H9 (cell line): ENCODE measurements around the gene CMSS1. TPM values are rescaled to one million over a fixed set of nuclear protein-coding genes. Genes with fewer than 3 reads are reported as not detected.

Experiments used
- DNase-seq: peaks from one replicate; pipeline ENCODE4 v3.0.0-alpha.2; 2017
- H2AFZ ChIP-seq: one replicate; pipeline ENCODE4 v1.6.1; 2013; ENCODE audit warnings: mild to moderate bottlenecking, low read length, control low read depth, moderate library complexity
- H2AK5ac ChIP-seq: 2 replicates; pipeline ENCODE4 v1.6.1; 2013; ENCODE audit warnings: low read length, control low read depth, mixed read lengths; ENCODE audit not compliant: insufficient read length
- H2BK120ac ChIP-seq: one replicate; pipeline ENCODE4 v1.6.1; 2013; ENCODE audit warnings: low read depth, mild to moderate bottlenecking, low read length, control low read depth, inconsistent platforms; ENCODE audit not compliant: poor library complexity, severe bottlenecking
- H2BK12ac ChIP-seq: 2 replicates; pipeline ENCODE4 v1.6.1; 2013; ENCODE audit warnings: low read length, control low read depth, mixed read lengths, low read depth; ENCODE audit not compliant: insufficient read length
- H2BK15ac ChIP-seq: 2 replicates; pipeline ENCODE4 v1.6.1; 2013; ENCODE audit warnings: low read depth, low read length, control low read depth
- H2BK20ac ChIP-seq: one replicate; pipeline ENCODE4 v1.6.1; 2013; ENCODE audit warnings: low read depth, mild to moderate bottlenecking, low read length, control low read depth, inconsistent platforms; ENCODE audit not compliant: poor library complexity, severe bottlenecking
- H2BK5ac ChIP-seq: 2 replicates; pipeline ENCODE4 v1.6.1; 2013; ENCODE audit warnings: low read length, control low read depth, mixed read lengths; ENCODE audit not compliant: insufficient read length
- H3K14ac ChIP-seq: 2 replicates; pipeline ENCODE4 v1.6.1; 2013; ENCODE audit warnings: low read length, control low read depth; ENCODE audit not compliant: insufficient read depth
- H3K18ac ChIP-seq: 2 replicates; pipeline ENCODE4 v1.6.1; 2013; ENCODE audit warnings: low read depth, mild to moderate bottlenecking, mixed read lengths, low read length, control low read depth; ENCODE audit not compliant: insufficient read length
- H3K23ac ChIP-seq: 2 replicates; pipeline ENCODE4 v1.6.1; 2013; ENCODE audit warnings: low read length, control low read depth, mixed read lengths, low read depth; ENCODE audit not compliant: insufficient read length
- H3K23me2 ChIP-seq: 2 replicates; pipeline ENCODE4 v1.6.1; 2013; ENCODE audit warnings: low read depth, mild to moderate bottlenecking, mixed read lengths, low read length, control low read depth; ENCODE audit not compliant: insufficient read length, poor library complexity, severe bottlenecking
- H3K27ac ChIP-seq: 2 replicates; pipeline ENCODE4 v1.5.1; 2013; ENCODE audit warnings: low read length, control low read depth, mixed read lengths, low read depth; ENCODE audit not compliant: insufficient read length
- H3K27me3 ChIP-seq: 2 replicates; pipeline ENCODE4 v1.6.1; 2013; ENCODE audit warnings: low read length, control low read depth, inconsistent platforms; ENCODE audit not compliant: insufficient read depth
- H3K4ac ChIP-seq: 2 replicates; pipeline ENCODE4 v1.6.1; 2013; ENCODE audit warnings: low read depth, mild to moderate bottlenecking, control low read depth, inconsistent platforms, low read length, moderate library complexity
- H3K4me1 ChIP-seq: 2 replicates; pipeline ENCODE4 v1.6.1; 2013; ENCODE audit warnings: low read length, control low read depth, inconsistent platforms; ENCODE audit not compliant: insufficient read depth
- H3K4me2 ChIP-seq: 2 replicates; pipeline ENCODE4 v1.6.1; 2013; ENCODE audit warnings: low read length, control low read depth, mixed read lengths; ENCODE audit not compliant: insufficient read length, insufficient read depth
- H3K56ac ChIP-seq: 2 replicates; pipeline ENCODE4 v1.6.1; 2013; ENCODE audit warnings: low read depth, mild to moderate bottlenecking, mixed read lengths, low read length, control low read depth; ENCODE audit not compliant: insufficient read length
- H3K79me1 ChIP-seq: 2 replicates; pipeline ENCODE4 v1.6.1; 2013; ENCODE audit warnings: low read depth, mild to moderate bottlenecking, moderate library complexity, low read length, control low read depth, inconsistent platforms; ENCODE audit not compliant: insufficient read depth, poor library complexity, severe bottlenecking
- H3K79me2 ChIP-seq: 2 replicates; pipeline ENCODE4 v1.6.1; 2013; ENCODE audit warnings: low read length, control low read depth, inconsistent platforms; ENCODE audit not compliant: insufficient read depth
- H3K9ac ChIP-seq: 2 replicates; pipeline ENCODE4 v1.6.1; 2013; ENCODE audit warnings: low read length, control low read depth, mixed read lengths; ENCODE audit not compliant: insufficient read length; ENCODE audit errors: extremely low read depth
- H3K9me3 ChIP-seq: one replicate; pipeline ENCODE4 v1.6.1; 2013; ENCODE audit warnings: low read depth, low read length, inconsistent platforms; ENCODE audit not compliant: control insufficient read depth
- H3T11ph ChIP-seq: one replicate; pipeline ENCODE4 v1.6.1; 2013; ENCODE audit warnings: mild to moderate bottlenecking, low read length, control low read depth, inconsistent platforms
- H4K20me1 ChIP-seq: one replicate; pipeline ENCODE4 v1.6.1; 2013; ENCODE audit not compliant: control insufficient read depth, insufficient read length, insufficient read depth
- H4K5ac ChIP-seq: 2 replicates; pipeline ENCODE4 v1.6.1; 2013; ENCODE audit warnings: low read depth, mild to moderate bottlenecking, mixed read lengths, low read length, control low read depth; ENCODE audit not compliant: insufficient read length
- H4K8ac ChIP-seq: replicated peaks from 2 replicates; pipeline ENCODE4 v1.6.1; 2013; ENCODE audit warnings: low read length, control low read depth, mixed read lengths, low read depth; ENCODE audit not compliant: insufficient read length
- H4K91ac ChIP-seq: 2 replicates; pipeline ENCODE4 v1.6.1; 2013; ENCODE audit warnings: low read depth, mild to moderate bottlenecking, moderate library complexity, mixed read lengths, low read length, control low read depth; ENCODE audit not compliant: insufficient read length
- H3K27ac Mint-ChIP-seq, 3 experiments: 2 replicates in 2 of 3; 3 replicates in 1 of 3; pipeline ENCODE4 v1.8.0; 2020 to 2021; ENCODE audit warnings: mixed read lengths in 3 of 3, mild to moderate bottlenecking in 1 of 3, moderate library complexity in 1 of 3
- H3K27me3 Mint-ChIP-seq: 2 replicates; pipeline ENCODE4 v1.8.0; 2021; ENCODE audit warnings: low read depth, mild to moderate bottlenecking, moderate library complexity, mixed read lengths
- H3K36me3 Mint-ChIP-seq, 3 experiments: 2 replicates in 2 of 3; 3 replicates in 1 of 3; pipeline ENCODE4 v1.8.0; 2020 to 2021; ENCODE audit warnings: low read depth in 3 of 3, mixed read lengths in 3 of 3; ENCODE audit not compliant: insufficient read depth in 1 of 3
- H3K4me1 Mint-ChIP-seq, 2 experiments: 2 replicates each; pipeline ENCODE4 v1.8.0; 2020; ENCODE audit warnings: mixed read lengths in 2 of 2
- H3K4me3 Mint-ChIP-seq, 2 experiments: 2 replicates in 1 of 2; 3 replicates in 1 of 2; pipeline ENCODE4 v1.8.0; 2020 to 2021; ENCODE audit warnings: mild to moderate bottlenecking in 2 of 2, mixed read lengths in 2 of 2, moderate library complexity in 1 of 2
- H3K9me3 Mint-ChIP-seq, 2 experiments: 2 replicates in 1 of 2; 3 replicates in 1 of 2; pipeline ENCODE4 v1.8.0; 2020; ENCODE audit warnings: mild to moderate bottlenecking in 2 of 2, mixed read lengths in 2 of 2, moderate library complexity in 1 of 2
- WGBS: extraction: QIAGEN DNeasy Blood & Tissue Kit; methylation state at CpG from one replicate; pipeline ENCODE4 v1.1.7; 2013; ENCODE audit warnings: missing lambda C conversion rate, low lambda C conversion rate, mixed read lengths; ENCODE audit not compliant: insufficient read length; ENCODE audit errors: extremely low coverage; 5-methylcytosine and 5-hydroxymethylcytosine counted together
- total RNA-seq: library from RNA; stranded (reverse); gene quantifications from 2 replicates; pipeline ENCODE4 v1.2.1, GENCODE V29; 2021
- TF ChIP-seq, protein P1 (sequence below): fragments of 200-600 bp; sonication (generic); conservative IDR thresholded peaks from 3 replicates; pipeline ENCODE4 v1.8.0; 2021; ENCODE audit warnings: antibody characterized with exemption, mild to moderate bottlenecking

Gene CMSS1
- total RNA-seq, 1 experiment from 2014 or later, result 61.8 TPM

DNA sequence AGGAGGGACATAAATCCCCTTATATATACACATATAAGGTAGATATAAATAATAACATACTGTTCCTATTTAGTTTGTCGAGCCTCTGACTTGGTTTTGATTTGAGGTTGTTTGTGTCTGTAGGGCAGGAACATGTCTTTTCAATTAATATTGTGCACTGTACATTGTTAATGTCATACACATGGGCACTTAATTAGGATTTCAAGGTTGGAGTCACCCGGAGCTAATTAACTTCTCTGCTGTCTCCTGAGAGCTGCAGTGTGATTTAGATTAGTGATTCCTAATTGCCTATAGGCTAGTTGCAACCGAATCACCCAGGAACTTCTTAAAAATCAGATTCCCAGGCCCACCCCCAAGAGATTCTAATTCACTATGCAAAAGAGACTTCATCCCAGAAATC, 347.1 kb downstream of the CMSS1 start:
- no peak overlapping the region for H2BK20ac ChIP-seq
- H3K27me3 Mint-ChIP-seq, result no peaks in the 10 kb centered on the region
- H4K20me1 ChIP-seq, result no peaks in the 10 kb centered on the region
- H3K4me1 ChIP-seq, result no peaks in the 10 kb centered on the region
- no CpG with 5 or more reads among the region's 3 CpGs for WGBS
- H4K5ac ChIP-seq, result no peak overlapping the region
- H3K27me3 ChIP-seq, result no peaks in the 10 kb centered on the region
- no peaks in the 10 kb centered on the region for H3K79me1 ChIP-seq
- H3K23me2 ChIP-seq, result no peaks in the 10 kb centered on the region
- H3K4me3 Mint-ChIP-seq, result no peak overlapping the region
- no peaks in the 10 kb centered on the region for H3K9me3 ChIP-seq
- H2AFZ ChIP-seq, result no peak overlapping the region
- H2BK5ac ChIP-seq, result no peak overlapping the region
- DNase-seq, result no peak
- H3K14ac ChIP-seq, result no peak overlapping the region
- H3K4me2 ChIP-seq, result no peak overlapping the region
- H3K79me2 ChIP-seq, result no peaks in the 10 kb centered on the region
- no peak overlapping the region for H4K91ac ChIP-seq
- no peak overlapping the region for H2BK120ac ChIP-seq
- no peak overlapping the region for H2BK15ac ChIP-seq
- H3K27ac ChIP-seq, result no peak overlapping the region
- H3K4me1 Mint-ChIP-seq, result no peaks in the 10 kb centered on the region
- no peak overlapping the region for H3K18ac ChIP-seq
- no peak overlapping the region for H2AK5ac ChIP-seq
- 0 out of 7 replicates have a peak, but pooled peaks cover 0 to 8% (median 0%) of the 10 kb centered on the region in 3 experiments for H3K36me3 Mint-ChIP-seq
- no peak overlapping the region for H3K27ac Mint-ChIP-seq
- H3K4ac ChIP-seq, result no peak overlapping the region
- H3K9me3 Mint-ChIP-seq, result no peaks in the 10 kb centered on the region
- H3K9ac ChIP-seq, result no peak overlapping the region
- TF ChIP-seq, protein P1, sequence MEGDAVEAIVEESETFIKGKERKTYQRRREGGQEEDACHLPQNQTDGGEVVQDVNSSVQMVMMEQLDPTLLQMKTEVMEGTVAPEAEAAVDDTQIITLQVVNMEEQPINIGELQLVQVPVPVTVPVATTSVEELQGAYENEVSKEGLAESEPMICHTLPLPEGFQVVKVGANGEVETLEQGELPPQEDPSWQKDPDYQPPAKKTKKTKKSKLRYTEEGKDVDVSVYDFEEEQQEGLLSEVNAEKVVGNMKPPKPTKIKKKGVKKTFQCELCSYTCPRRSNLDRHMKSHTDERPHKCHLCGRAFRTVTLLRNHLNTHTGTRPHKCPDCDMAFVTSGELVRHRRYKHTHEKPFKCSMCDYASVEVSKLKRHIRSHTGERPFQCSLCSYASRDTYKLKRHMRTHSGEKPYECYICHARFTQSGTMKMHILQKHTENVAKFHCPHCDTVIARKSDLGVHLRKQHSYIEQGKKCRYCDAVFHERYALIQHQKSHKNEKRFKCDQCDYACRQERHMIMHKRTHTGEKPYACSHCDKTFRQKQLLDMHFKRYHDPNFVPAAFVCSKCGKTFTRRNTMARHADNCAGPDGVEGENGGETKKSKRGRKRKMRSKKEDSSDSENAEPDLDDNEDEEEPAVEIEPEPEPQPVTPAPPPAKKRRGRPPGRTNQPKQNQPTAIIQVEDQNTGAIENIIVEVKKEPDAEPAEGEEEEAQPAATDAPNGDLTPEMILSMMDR, result no peak
- no peak overlapping the region for H3T11ph ChIP-seq
- H3K56ac ChIP-seq, result no peak overlapping the region
- H4K8ac ChIP-seq, result no peak overlapping the region
- H3K23ac ChIP-seq, result no peak overlapping the region
- H2BK12ac ChIP-seq, result no peak overlapping the region
